T-helper 9 cell (primary cell): ENCODE measurements around the gene USP4.
"Not testable (repeated sequence)": the region's sequence is repeated elsewhere in the genome, so short reads cannot be mapped to it uniquely, and the experiment has no call there.

ENCODE experiments used
- DNase-seq: peaks from one replicate; pipeline ENCODE4 v3.0.0-alpha.2; 2020

USP4 gene

GRCh38 chr3:49240091-49240490 is 99.8 kb downstream of the USP4 start:
- not testable (repeated sequence) for DNase-seq

GRCh38 chr3:49238274-49239127 is 101.4 kb downstream of the USP4 start:
- DNase-seq: no peak

- no peak for DNase-seq
Measured at GRCh38 chr3:49237344-49237743, 102.5 kb downstream of the USP4 start.

GRCh38 chr3:49236226-49236625 is 103.6 kb downstream of the USP4 start:
- DNase-seq: no peak

- not testable (repeated sequence) for DNase-seq
Measured at GRCh38 chr3:49228817-49229216, 111.0 kb downstream of the USP4 start.
